22Rv1 (cell line): ENCODE data around the gene ARAP1.

Experiments used
- H3K27ac ChIP-seq: fragments of 450-650 bp; 2 replicates; pipeline ENCODE4 v1.5.1; 2017
- CTCF ChIP-seq: fragments of 450-650 bp; IDR thresholded peaks from 2 replicates; pipeline ENCODE4 v1.5.1; 2017; ENCODE audit warnings: mild to moderate bottlenecking
- ZFX ChIP-seq: fragments of 450-650 bp; IDR thresholded peaks from 2 replicates; pipeline ENCODE4 v1.6.1; 2017; ENCODE audit warnings: antibody characterized with exemption, borderline replicate concordance

ARAP1 gene

GRCh38 chr11:72670041-72670440, 82.2 kb downstream of the ARAP1 start:
- TF ChIP-seq ZFX (no peak), CTCF (no peak)
- no peak overlapping the region for H3K27ac ChIP-seq

GRCh38 chr11:72669527-72669926, 82.7 kb downstream of the ARAP1 start:
- no peak overlapping the region for H3K27ac ChIP-seq
- TF ChIP-seq CTCF: no peak
- TF ChIP-seq ZFX: no peak

- no peak overlapping the region for H3K27ac ChIP-seq
- no peak for TF ChIP-seq CTCF
- TF ChIP-seq ZFX: no peak
These were observed 83.4 kb downstream of the ARAP1 start for GRCh38 chr11:72668629-72669347.

- TF ChIP-seq CTCF (no peak), ZFX (no peak)
- no peak overlapping the region for H3K27ac ChIP-seq
These were observed 86.2 kb downstream of the ARAP1 start for GRCh38 chr11:72665911-72666472.

- H3K27ac ChIP-seq: no peak overlapping the region
- TF ChIP-seq CTCF: no peak
- no peak for TF ChIP-seq ZFX
These were observed 90.2 kb downstream of the ARAP1 start for GRCh38 chr11:72662036-72662435.

GRCh38 chr11:72661486-72661885, 90.7 kb downstream of the ARAP1 start:
- H3K27ac ChIP-seq: no peak overlapping the region
- TF ChIP-seq CTCF (no peak), ZFX (no peak)

GRCh38 chr11:72658989-72659640, 93.1 kb downstream of the ARAP1 start:
- H3K27ac ChIP-seq: no peak overlapping the region
- TF ChIP-seq CTCF: no peak
- TF ChIP-seq ZFX: no peak
